OCI-LY7 (cell line): ENCODE results near the gene NPAS2. TPM values are rescaled to one million over a fixed set of nuclear protein-coding genes. Genes with fewer than 3 reads are reported as not detected.

ENCODE experiments used
- BruUV-seq: library from RNA; stranded (reverse); fragments of 400-500 nt; replicated peaks from 2 replicates; lab custom pipeline; 2021; lab: Mats Ljungman, UMichigan
- CTCF ChIA-PET: fragments of 300-600 bp; sonication (Branson Sonifier 250); formaldehyde crosslinking; loops from one replicate; lab custom pipeline; 2022; ENCODE audit warnings: antibody characterized with exemption; ENCODE audit not compliant: unreplicated experiment; lab: Charles Lee
- POLR2A ChIA-PET: fragments of 300-600 bp; sonication (Branson Sonifier 250); formaldehyde crosslinking; loops from one replicate; lab custom pipeline; 2022; ENCODE audit warnings: antibody characterized with exemption; lab: Charles Lee
- DNase-seq: peaks from one replicate; pipeline ENCODE4 v3.0.0-alpha.2; 2015; ENCODE audit warnings: low spot score
- H2AFZ ChIP-seq: fragments of 200-600 bp; sonication (generic), shearing (Covaris generic); 2 replicates; pipeline ENCODE4 v1.6.1; 2014; ENCODE audit warnings: mild to moderate bottlenecking, antibody characterized with exemption, low read length, moderate library complexity
- H3K27ac ChIP-seq: fragments of 200-600 bp; sonication (generic); 2 replicates; pipeline ENCODE4 v1.5.1; 2014; ENCODE audit warnings: mixed run types, low read depth, mild to moderate bottlenecking, moderate library complexity, low read length, inconsistent platforms; ENCODE audit not compliant: poor library complexity, severe bottlenecking
- H3K36me3 ChIP-seq: fragments of 200-600 bp; sonication (generic); 2 replicates; pipeline ENCODE4 v1.6.1; 2014; ENCODE audit warnings: mild to moderate bottlenecking, antibody characterized with exemption, low read length, moderate library complexity, mixed read lengths; ENCODE audit not compliant: insufficient read depth
- H3K4me1 ChIP-seq: fragments of 200-600 bp; sonication (generic); 2 replicates; pipeline ENCODE4 v1.5.1; 2014; ENCODE audit warnings: mild to moderate bottlenecking, low read length; ENCODE audit not compliant: insufficient read depth, poor library complexity, severe bottlenecking
- H3K4me2 ChIP-seq: fragments of 200-600 bp; sonication (generic); 2 replicates; pipeline ENCODE4 v1.6.1; 2014; ENCODE audit warnings: mild to moderate bottlenecking, low read length
- H3K4me3 ChIP-seq: fragments of 200-600 bp; sonication (generic); 2 replicates; pipeline ENCODE4 v1.5.1; 2014; ENCODE audit warnings: mild to moderate bottlenecking, low read depth, low read length; ENCODE audit not compliant: poor library complexity, severe bottlenecking
- H3K79me2 ChIP-seq: fragments of 200-600 bp; sonication (generic); 2 replicates; pipeline ENCODE4 v1.6.1; 2016; ENCODE audit warnings: low read depth, mild to moderate bottlenecking, low read length, moderate library complexity, mixed read lengths; ENCODE audit not compliant: insufficient read depth
- H3K9me2 ChIP-seq: fragments of 200-600 bp; sonication (generic); 2 replicates; pipeline ENCODE4 v1.6.1; 2016; ENCODE audit warnings: mild to moderate bottlenecking, low read length, mixed read lengths; ENCODE audit not compliant: insufficient read depth
- H3K9me3 ChIP-seq: fragments of 200-600 bp; sonication (generic); 2 replicates; pipeline ENCODE4 v1.6.1; 2014; ENCODE audit warnings: mild to moderate bottlenecking, mixed run types, low read length, mixed read lengths
- H4K20me1 ChIP-seq: fragments of 200-600 bp; sonication (generic); 2 replicates; pipeline ENCODE4 v1.6.1; 2014; ENCODE audit warnings: mild to moderate bottlenecking, antibody characterized with exemption, low read length, moderate library complexity, mixed read lengths; ENCODE audit not compliant: insufficient read depth
- EZH2phosphoT487 ChIP-seq: fragments of 200-600 bp; sonication (generic); IDR thresholded peaks from 2 replicates; pipeline ENCODE4 v1.6.1; 2018; ENCODE audit warnings: low read depth, borderline replicate concordance, mild to moderate bottlenecking, mixed run types, antibody characterized with exemption, low read length, moderate library complexity, mixed read lengths
- intact Hi-C: fragments of 100-400 bp; cut with micrococcal nuclease; formaldehyde crosslinking; loops from one replicate; pipeline ENCODE4 v1.10.0; 2022; ENCODE audit not compliant: unreplicated experiment
- total RNA-seq, 2 experiments: library from RNA; depleted of rRNA in 1 of 2; stranded (reverse); fragments of >200 nt in 1 of 2; shearing (Covaris generic) in 1 of 2; gene quantifications; 2 replicates each; pipeline ENCODE4 v1.2.3, GENCODE V29; 2014 to 2022
- TF ChIP-seq, protein P1 (sequence below): fragments of 200-600 bp; sonication (generic); conservative IDR thresholded peaks from 2 replicates; pipeline ENCODE4 v1.5.1; 2014; ENCODE audit warnings: mild to moderate bottlenecking, antibody characterized with exemption, low read length, moderate library complexity, mixed read lengths

The NPAS2 gene
- total RNA-seq, 2 experiments from 2014 or later, result not detected

DNA sequence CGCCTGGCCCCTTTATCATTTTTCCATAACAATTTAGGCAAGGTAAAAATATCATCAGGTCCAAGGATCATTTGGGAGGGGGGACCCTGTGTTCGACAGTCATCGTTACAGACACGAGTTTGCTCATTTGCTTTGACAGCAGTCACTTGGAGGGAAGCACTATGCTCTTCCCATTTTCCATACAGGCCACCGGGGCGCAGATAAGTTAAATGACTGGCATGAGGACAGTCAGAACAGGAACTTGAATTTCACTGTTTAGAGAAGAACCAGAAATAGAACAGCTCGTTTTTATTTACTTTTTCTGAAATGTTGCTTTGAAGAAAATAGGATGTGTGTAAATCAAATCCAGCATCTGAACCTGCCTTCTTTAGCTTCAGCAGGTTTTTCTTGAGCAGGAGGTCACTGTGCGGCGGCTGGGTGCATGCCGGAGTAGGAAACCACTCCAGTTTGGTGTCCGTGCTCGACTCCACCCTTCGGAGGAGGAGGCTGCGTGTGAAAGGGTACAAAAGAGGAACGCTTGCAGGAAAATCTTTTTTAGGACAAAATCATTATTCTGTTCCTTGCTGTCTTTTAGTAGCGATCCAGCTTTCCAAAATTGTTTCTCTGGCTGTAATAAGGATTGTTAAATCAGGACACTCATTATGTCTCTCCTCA, 15.2 kb downstream of the NPAS2 start:
- no peak overlapping the region for H3K27ac ChIP-seq
- H3K79me2 ChIP-seq, result no peaks in the 10 kb centered on the region
- ChIA-PET POLR2A (no interaction called here), CTCF (no interaction called here)
- H3K9me3 ChIP-seq, result no peaks in the 10 kb centered on the region
- TF ChIP-seq EZH2phosphoT487, result no peak
- TF ChIP-seq, protein P1, sequence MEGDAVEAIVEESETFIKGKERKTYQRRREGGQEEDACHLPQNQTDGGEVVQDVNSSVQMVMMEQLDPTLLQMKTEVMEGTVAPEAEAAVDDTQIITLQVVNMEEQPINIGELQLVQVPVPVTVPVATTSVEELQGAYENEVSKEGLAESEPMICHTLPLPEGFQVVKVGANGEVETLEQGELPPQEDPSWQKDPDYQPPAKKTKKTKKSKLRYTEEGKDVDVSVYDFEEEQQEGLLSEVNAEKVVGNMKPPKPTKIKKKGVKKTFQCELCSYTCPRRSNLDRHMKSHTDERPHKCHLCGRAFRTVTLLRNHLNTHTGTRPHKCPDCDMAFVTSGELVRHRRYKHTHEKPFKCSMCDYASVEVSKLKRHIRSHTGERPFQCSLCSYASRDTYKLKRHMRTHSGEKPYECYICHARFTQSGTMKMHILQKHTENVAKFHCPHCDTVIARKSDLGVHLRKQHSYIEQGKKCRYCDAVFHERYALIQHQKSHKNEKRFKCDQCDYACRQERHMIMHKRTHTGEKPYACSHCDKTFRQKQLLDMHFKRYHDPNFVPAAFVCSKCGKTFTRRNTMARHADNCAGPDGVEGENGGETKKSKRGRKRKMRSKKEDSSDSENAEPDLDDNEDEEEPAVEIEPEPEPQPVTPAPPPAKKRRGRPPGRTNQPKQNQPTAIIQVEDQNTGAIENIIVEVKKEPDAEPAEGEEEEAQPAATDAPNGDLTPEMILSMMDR, result no peak
- H2AFZ ChIP-seq, result no peak overlapping the region
- no peaks in the 10 kb centered on the region for H3K4me1 ChIP-seq
- no TSS peak for BruUV-seq
- no peak for DNase-seq
- intact Hi-C loops, result no loop called here
- no peaks in the 10 kb centered on the region for H3K36me3 ChIP-seq
- H4K20me1 ChIP-seq, result no peaks in the 10 kb centered on the region
- H3K4me3 ChIP-seq, result no peak overlapping the region
- no peak overlapping the region for H3K4me2 ChIP-seq
- H3K9me2 ChIP-seq, result no peaks in the 10 kb centered on the region

GRCh38 chr2:100840519-100840918, 20.6 kb downstream of the NPAS2 start:
- no TSS peak for BruUV-seq
- intact Hi-C loops, result no loop called here
- ChIA-PET POLR2A (no interaction called here), CTCF (no interaction called here)
- H3K4me2 ChIP-seq, result no peak overlapping the region
- H3K4me3 ChIP-seq, result no peak overlapping the region
- no peak overlapping the region for H2AFZ ChIP-seq
- H3K9me2 ChIP-seq, result no peaks in the 10 kb centered on the region
- H4K20me1 ChIP-seq, result no peaks in the 10 kb centered on the region
- DNase-seq, result no peak
- no peaks in the 10 kb centered on the region for H3K79me2 ChIP-seq
- TF ChIP-seq, protein P1, result no peak
- H3K4me1 ChIP-seq, result no peaks in the 10 kb centered on the region
- no peaks in the 10 kb centered on the region for H3K36me3 ChIP-seq
- no peaks in the 10 kb centered on the region for H3K9me3 ChIP-seq
- no peak overlapping the region for H3K27ac ChIP-seq

DNA sequence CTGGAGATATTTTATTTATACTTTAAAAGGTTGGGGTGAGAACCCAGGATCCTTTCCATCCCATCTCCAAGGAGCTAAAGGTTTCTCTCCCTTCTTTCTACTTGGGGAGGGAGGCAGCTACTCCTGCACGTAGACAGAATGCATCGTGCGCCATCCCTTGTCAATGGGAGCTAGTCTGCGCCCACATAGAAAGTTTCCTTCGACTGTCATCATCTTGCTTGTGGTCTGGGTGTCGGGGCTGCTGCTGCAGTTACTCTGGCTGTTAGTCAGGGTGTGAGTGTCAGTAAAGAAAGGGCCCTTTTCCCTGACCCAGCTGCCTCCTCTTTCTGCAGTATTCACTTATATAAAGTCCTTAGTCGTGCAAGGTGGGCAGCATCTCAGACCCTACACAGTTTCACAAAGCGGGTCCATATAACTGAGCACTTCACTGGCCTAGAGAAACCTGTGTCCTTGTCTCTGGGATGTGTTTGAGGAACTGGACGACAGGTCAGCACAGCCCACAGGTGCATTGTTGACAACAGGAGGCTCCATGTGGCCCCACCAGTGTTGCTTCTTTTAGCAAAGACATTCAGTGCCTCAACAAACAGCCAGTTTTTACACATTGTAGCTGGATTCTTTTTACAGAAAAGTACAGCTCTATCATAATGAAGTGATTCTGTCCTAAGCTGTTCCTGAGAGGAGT, 22.4 kb downstream of the NPAS2 start:
- Histone ChIP-seq H2AFZ (no peak overlapping the region), H3K9me2 (no peaks in the 10 kb centered on the region), H3K4me1 (no peaks in the 10 kb centered on the region), H3K4me3 (no peak overlapping the region), H3K4me2 (no peak overlapping the region), H3K27ac (no peak overlapping the region), H3K79me2 (no peaks in the 10 kb centered on the region), H3K9me3 (no peaks in the 10 kb centered on the region), H3K36me3 (no peaks in the 10 kb centered on the region), H4K20me1 (no peaks in the 10 kb centered on the region)
- no TSS peak for BruUV-seq
- TF ChIP-seq, protein P1, result no peak
- TF ChIP-seq EZH2phosphoT487, result no peak
- no peak for DNase-seq
- ChIA-PET CTCF (no interaction called here), POLR2A (no interaction called here)
- intact Hi-C loops, result no loop called here
